OCI-LY7 (cell line): Measurements from ENCODE around the gene ATXN1. TPM values are rescaled to one million over a fixed set of nuclear protein-coding genes. Genes with fewer than 3 reads are reported as not detected.

Experiments
- BruUV-seq: library from RNA; stranded (reverse); fragments of 400-500 nt; replicated peaks from 2 replicates; lab custom pipeline; 2021; lab: Mats Ljungman, UMichigan
- CTCF ChIA-PET: fragments of 300-600 bp; sonication (Branson Sonifier 250); formaldehyde crosslinking; loops from one replicate; lab custom pipeline; 2022; ENCODE audit warnings: antibody characterized with exemption; ENCODE audit not compliant: unreplicated experiment; lab: Charles Lee
- POLR2A ChIA-PET: fragments of 300-600 bp; sonication (Branson Sonifier 250); formaldehyde crosslinking; loops from one replicate; lab custom pipeline; 2022; ENCODE audit warnings: antibody characterized with exemption; lab: Charles Lee
- DNase-seq: peaks from one replicate; pipeline ENCODE4 v3.0.0-alpha.2; 2015; ENCODE audit warnings: low spot score
- H2AFZ ChIP-seq: fragments of 200-600 bp; sonication (generic), shearing (Covaris generic); 2 replicates; pipeline ENCODE4 v1.6.1; 2014; ENCODE audit warnings: mild to moderate bottlenecking, antibody characterized with exemption, low read length, moderate library complexity
- H3K27ac ChIP-seq: fragments of 200-600 bp; sonication (generic); 2 replicates; pipeline ENCODE4 v1.5.1; 2014; ENCODE audit warnings: mixed run types, low read depth, mild to moderate bottlenecking, moderate library complexity, low read length, inconsistent platforms; ENCODE audit not compliant: poor library complexity, severe bottlenecking
- H3K36me3 ChIP-seq: fragments of 200-600 bp; sonication (generic); 2 replicates; pipeline ENCODE4 v1.6.1; 2014; ENCODE audit warnings: mild to moderate bottlenecking, antibody characterized with exemption, low read length, moderate library complexity, mixed read lengths; ENCODE audit not compliant: insufficient read depth
- H3K4me1 ChIP-seq: fragments of 200-600 bp; sonication (generic); 2 replicates; pipeline ENCODE4 v1.5.1; 2014; ENCODE audit warnings: mild to moderate bottlenecking, low read length; ENCODE audit not compliant: insufficient read depth, poor library complexity, severe bottlenecking
- H3K4me2 ChIP-seq: fragments of 200-600 bp; sonication (generic); 2 replicates; pipeline ENCODE4 v1.6.1; 2014; ENCODE audit warnings: mild to moderate bottlenecking, low read length
- H3K4me3 ChIP-seq: fragments of 200-600 bp; sonication (generic); 2 replicates; pipeline ENCODE4 v1.5.1; 2014; ENCODE audit warnings: mild to moderate bottlenecking, low read depth, low read length; ENCODE audit not compliant: poor library complexity, severe bottlenecking
- H3K79me2 ChIP-seq: fragments of 200-600 bp; sonication (generic); 2 replicates; pipeline ENCODE4 v1.6.1; 2016; ENCODE audit warnings: low read depth, mild to moderate bottlenecking, low read length, moderate library complexity, mixed read lengths; ENCODE audit not compliant: insufficient read depth
- H3K9me2 ChIP-seq: fragments of 200-600 bp; sonication (generic); 2 replicates; pipeline ENCODE4 v1.6.1; 2016; ENCODE audit warnings: mild to moderate bottlenecking, low read length, mixed read lengths; ENCODE audit not compliant: insufficient read depth
- H3K9me3 ChIP-seq: fragments of 200-600 bp; sonication (generic); 2 replicates; pipeline ENCODE4 v1.6.1; 2014; ENCODE audit warnings: mild to moderate bottlenecking, mixed run types, low read length, mixed read lengths
- H4K20me1 ChIP-seq: fragments of 200-600 bp; sonication (generic); 2 replicates; pipeline ENCODE4 v1.6.1; 2014; ENCODE audit warnings: mild to moderate bottlenecking, antibody characterized with exemption, low read length, moderate library complexity, mixed read lengths; ENCODE audit not compliant: insufficient read depth
- CTCF ChIP-seq: fragments of 200-600 bp; sonication (generic); conservative IDR thresholded peaks from 2 replicates; pipeline ENCODE4 v1.5.1; 2014; ENCODE audit warnings: mild to moderate bottlenecking, antibody characterized with exemption, low read length, moderate library complexity, mixed read lengths
- EZH2phosphoT487 ChIP-seq: fragments of 200-600 bp; sonication (generic); IDR thresholded peaks from 2 replicates; pipeline ENCODE4 v1.6.1; 2018; ENCODE audit warnings: low read depth, borderline replicate concordance, mild to moderate bottlenecking, mixed run types, antibody characterized with exemption, low read length, moderate library complexity, mixed read lengths
- intact Hi-C: fragments of 100-400 bp; cut with micrococcal nuclease; formaldehyde crosslinking; loops from one replicate; pipeline ENCODE4 v1.10.0; 2022; ENCODE audit not compliant: unreplicated experiment
- total RNA-seq, 2 experiments: library from RNA; depleted of rRNA in 1 of 2; stranded (reverse); fragments of >200 nt in 1 of 2; shearing (Covaris generic) in 1 of 2; gene quantifications; 2 replicates each; pipeline ENCODE4 v1.2.3, GENCODE V29; 2014 to 2022

The ATXN1 gene
- total RNA-seq, 2 experiments from 2014 or later: not detected

GRCh38 chr6:16737925-16738324 is 23.3 kb downstream of the ATXN1 start:
- no peaks in the 10 kb centered on the region for H3K36me3 ChIP-seq
- no peaks in the 10 kb centered on the region for H3K4me1 ChIP-seq
- no peaks in the 10 kb centered on the region for H3K9me3 ChIP-seq
- CTCF ChIA-PET: no interaction called here
- POLR2A ChIA-PET: interaction anchor here (0.7 to 0.8 kb wide), 2 partner anchors 12 to 1005 kb away, joined by 3 read pairs; no protein-coding TSS in a partner anchor
- no peak overlapping the region for H3K27ac ChIP-seq
- no peaks in the 10 kb centered on the region for H3K9me2 ChIP-seq
- intact Hi-C loops: no loop called here
- no peaks in the 10 kb centered on the region for H4K20me1 ChIP-seq
- H3K79me2 ChIP-seq: no peaks in the 10 kb centered on the region
- BruUV-seq: no TSS peak
- no peak overlapping the region for H3K4me2 ChIP-seq
- no peak for TF ChIP-seq EZH2phosphoT487
- no peak for TF ChIP-seq CTCF
- H3K4me3 ChIP-seq: no peak overlapping the region
- DNase-seq: no peak
- no peak overlapping the region for H2AFZ ChIP-seq

GRCh38 chr6:16736856-16737775 is 24.1 kb downstream of the ATXN1 start:
- H3K9me2 ChIP-seq: no peaks in the 10 kb centered on the region
- intact Hi-C loops: no loop called here
- TF ChIP-seq EZH2phosphoT487: no peak
- no peak for TF ChIP-seq CTCF
- H3K4me3 ChIP-seq: no peak overlapping the region
- no peak overlapping the region for H2AFZ ChIP-seq
- H3K79me2 ChIP-seq: no peaks in the 10 kb centered on the region
- H3K36me3 ChIP-seq: no peaks in the 10 kb centered on the region
- no TSS peak for BruUV-seq
- no peaks in the 10 kb centered on the region for H4K20me1 ChIP-seq
- H3K4me1 ChIP-seq: no peaks in the 10 kb centered on the region
- H3K9me3 ChIP-seq: no peaks in the 10 kb centered on the region
- CTCF ChIA-PET: no interaction called here
- no peak overlapping the region for H3K4me2 ChIP-seq
- no peak overlapping the region for H3K27ac ChIP-seq
- POLR2A ChIA-PET: interaction anchor here (0.8 kb wide), 1 partner anchor 12 kb away, joined by 3 read pairs; no protein-coding TSS in a partner anchor
- no peak for DNase-seq

- Histone ChIP-seq H3K79me2 (no peaks in the 10 kb centered on the region), H3K4me2 (no peak overlapping the region), H3K27ac (no peak overlapping the region), H3K9me3 (no peaks in the 10 kb centered on the region), H3K4me3 (no peak overlapping the region), H3K36me3 (no peaks in the 10 kb centered on the region), H2AFZ (no peak overlapping the region), H3K4me1 (no peaks in the 10 kb centered on the region), H3K9me2 (no peaks in the 10 kb centered on the region), H4K20me1 (no peaks in the 10 kb centered on the region)
- POLR2A ChIA-PET: no interaction called here
- no peak for TF ChIP-seq EZH2phosphoT487
- no peak for TF ChIP-seq CTCF
- DNase-seq: no peak
- intact Hi-C loops: no loop called here
- BruUV-seq: no TSS peak
- CTCF ChIA-PET: no interaction called here
Observed at GRCh38 chr6:16735014-16735413, 26.2 kb downstream of the ATXN1 start.
